Skeletal muscle satellite cell (primary cell): ENCODE measurements around the gene SORCS1.
"Not testable (repeated sequence)": the region's sequence is repeated elsewhere in the genome, so short reads cannot be mapped to it uniquely, and the experiment has no call there.

Experiments
- H3K27me3 ChIP-seq: 2 replicates; pipeline ENCODE4 v1.7.0; 2013; ENCODE audit warnings: low read length; ENCODE audit not compliant: control insufficient read depth, insufficient read depth
- H3K36me3 ChIP-seq: 2 replicates; pipeline ENCODE4 v1.7.0; 2013; ENCODE audit warnings: mild to moderate bottlenecking, control low read depth, low read length; ENCODE audit not compliant: insufficient read depth
- H3K4me1 ChIP-seq: 2 replicates; pipeline ENCODE4 v1.7.0; 2013; ENCODE audit warnings: low read length; ENCODE audit not compliant: control insufficient read depth, insufficient read depth
- H3K4me2 ChIP-seq: 2 replicates; pipeline ENCODE4 v1.7.0; 2013; ENCODE audit warnings: mild to moderate bottlenecking, low read length
- H3K4me3 ChIP-seq: 2 replicates; pipeline ENCODE4 v1.7.0; 2013; ENCODE audit warnings: low read length
- H3K9ac ChIP-seq: 2 replicates; pipeline ENCODE4 v1.7.0; 2013; ENCODE audit warnings: mild to moderate bottlenecking, low read depth, low read length, moderate library complexity
- H3K9me3 ChIP-seq: replicated peaks from 2 replicates; pipeline ENCODE4 v1.7.0; 2013; ENCODE audit warnings: mild to moderate bottlenecking, control low read depth, low read length

Gene SORCS1

DNA sequence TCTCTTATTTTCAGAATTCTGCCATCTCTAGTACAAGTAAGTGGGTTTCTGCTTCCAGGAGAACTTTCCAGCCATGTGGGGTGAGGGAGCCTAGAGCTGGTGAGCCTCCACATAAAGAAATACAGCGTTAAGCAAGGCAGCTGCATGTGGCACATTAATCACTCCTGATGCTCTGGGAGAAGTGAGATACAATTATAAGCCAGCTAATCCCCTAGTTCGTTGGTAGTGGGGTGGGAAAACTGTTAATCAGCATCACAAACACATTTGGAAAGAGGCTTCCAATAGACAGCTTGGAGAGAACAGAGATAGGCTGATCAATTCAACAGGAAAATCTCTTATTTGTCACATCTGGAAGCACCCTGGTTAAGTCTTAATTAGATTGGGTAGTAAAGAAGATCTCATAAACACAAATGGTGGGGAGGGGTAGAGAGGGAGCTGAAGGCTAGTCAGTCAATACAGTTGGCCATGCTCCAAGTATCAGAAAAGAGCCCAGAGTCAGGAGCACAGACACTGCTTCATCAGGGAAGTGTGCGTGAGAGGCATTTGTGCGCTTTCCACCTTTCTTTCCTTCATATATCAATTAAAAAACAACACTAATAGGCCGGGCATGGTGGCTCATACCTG is 130.6 kb downstream of the SORCS1 start:
- Histone ChIP-seq H3K9ac (no peak overlapping the region), H3K4me2 (no peak overlapping the region), H3K9me3 (peaks cover 7% of the 10 kb centered on the region), H3K4me3 (no peak overlapping the region), H3K4me1 (no peaks in the 10 kb centered on the region), H3K27me3 (no peaks in the 10 kb centered on the region), H3K36me3 (no peaks in the 10 kb centered on the region)

DNA sequence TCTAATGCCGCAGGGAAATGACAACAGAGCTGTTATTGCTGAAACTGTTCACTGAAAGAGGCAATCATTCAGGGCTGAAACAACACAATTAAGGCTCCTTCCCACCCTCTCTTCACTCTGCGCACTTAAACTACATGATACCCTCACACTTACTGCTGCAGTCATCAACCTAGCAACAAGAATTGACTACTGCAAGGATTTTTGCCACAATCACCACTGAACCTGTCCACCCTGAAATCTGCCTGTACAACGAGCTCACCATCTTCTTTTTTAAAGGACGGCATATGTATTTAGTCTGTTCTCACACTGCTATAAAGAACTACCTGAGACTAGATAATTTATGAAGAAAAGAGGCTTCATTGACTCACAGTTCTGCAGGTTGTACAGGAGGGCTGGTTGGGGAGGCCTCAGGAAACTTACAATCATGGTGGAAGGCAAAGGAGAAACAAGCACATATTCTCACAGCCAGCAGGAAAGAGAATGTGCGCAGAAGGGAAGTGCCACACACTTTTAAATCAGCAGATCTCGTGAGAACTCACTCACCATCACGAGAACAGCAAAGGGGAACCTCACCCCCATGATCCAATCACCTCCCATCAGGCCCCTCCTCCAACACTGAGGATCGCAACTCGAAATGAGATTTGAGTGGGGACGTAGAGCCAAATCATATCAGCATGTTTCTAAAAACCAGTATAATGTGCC is 131.7 kb downstream of the SORCS1 start:
- no peak overlapping the region for H3K4me2 ChIP-seq
- H3K4me1 ChIP-seq = no peaks in the 10 kb centered on the region
- H3K4me3 ChIP-seq = no peak overlapping the region
- no peak overlapping the region for H3K9ac ChIP-seq
- no peaks in the 10 kb centered on the region for H3K27me3 ChIP-seq
- H3K9me3 ChIP-seq = peaks cover 7% of the 10 kb centered on the region
- no peaks in the 10 kb centered on the region for H3K36me3 ChIP-seq

DNA sequence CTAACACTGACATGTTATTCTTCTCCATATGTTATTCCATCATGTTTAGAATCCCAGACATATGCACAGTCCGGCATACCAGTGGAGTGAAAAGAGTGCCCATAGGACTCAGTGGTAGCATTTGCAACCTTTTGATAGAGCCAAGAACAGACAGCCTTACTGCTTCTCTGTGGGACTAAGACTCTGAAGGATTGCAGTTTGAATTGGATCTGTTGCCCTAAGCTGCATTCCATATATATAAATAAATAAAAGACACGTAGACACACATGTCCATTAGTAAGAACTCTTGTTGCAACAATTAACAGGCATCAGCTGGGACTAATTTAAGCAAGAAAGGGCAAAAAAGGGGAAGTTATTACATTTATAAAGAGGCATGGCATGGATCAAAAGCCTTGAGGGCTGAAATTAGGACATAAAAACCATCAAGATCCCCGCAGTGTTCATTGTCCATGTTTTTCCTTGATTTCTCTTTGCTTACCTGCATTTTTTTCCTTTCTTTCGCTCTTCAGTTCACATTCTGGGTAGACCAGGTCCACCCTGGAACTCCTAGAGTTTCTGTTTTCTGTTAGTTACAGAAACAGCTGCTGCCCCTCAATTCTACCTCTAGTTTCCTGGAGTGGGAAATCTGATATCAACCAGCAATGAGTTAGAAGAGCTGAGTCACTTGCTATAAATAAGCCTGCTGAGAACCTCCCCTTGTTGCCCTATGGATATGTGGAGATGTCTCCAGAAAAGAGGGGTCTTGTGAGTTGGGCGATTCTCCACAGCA is 132.4 kb downstream of the SORCS1 start:
- Histone ChIP-seq H3K4me2 (no peak overlapping the region), H3K36me3 (no peaks in the 10 kb centered on the region), H3K4me3 (no peak overlapping the region), H3K27me3 (no peaks in the 10 kb centered on the region), H3K9me3 (peaks cover 7% of the 10 kb centered on the region), H3K4me1 (no peaks in the 10 kb centered on the region), H3K9ac (no peak overlapping the region)

DNA sequence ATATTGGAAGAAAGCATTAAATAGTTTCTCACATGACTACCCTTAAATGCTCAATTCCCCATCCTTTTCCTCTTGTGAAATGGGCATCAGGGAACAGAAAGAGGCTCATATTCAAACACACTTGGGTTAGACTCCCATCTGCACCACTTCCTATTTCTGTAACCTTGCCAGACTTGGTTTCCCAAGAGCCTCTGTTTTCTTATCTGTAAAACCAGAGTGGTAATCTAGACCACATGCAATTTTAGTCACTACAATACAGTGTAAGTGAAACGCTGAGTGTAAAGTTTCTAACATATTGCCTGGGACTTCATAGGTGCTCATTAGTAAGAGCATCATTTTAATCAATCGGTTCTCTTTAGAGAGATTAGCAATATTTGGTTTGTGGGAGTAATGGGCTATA is 136.3 kb downstream of the SORCS1 start:
- no peak overlapping the region for H3K4me3 ChIP-seq
- no peaks in the 10 kb centered on the region for H3K27me3 ChIP-seq
- no peak overlapping the region for H3K9ac ChIP-seq
- peaks cover 7% of the 10 kb centered on the region for H3K9me3 ChIP-seq
- H3K4me2 ChIP-seq = no peak overlapping the region
- no peaks in the 10 kb centered on the region for H3K4me1 ChIP-seq
- H3K36me3 ChIP-seq = no peaks in the 10 kb centered on the region

DNA sequence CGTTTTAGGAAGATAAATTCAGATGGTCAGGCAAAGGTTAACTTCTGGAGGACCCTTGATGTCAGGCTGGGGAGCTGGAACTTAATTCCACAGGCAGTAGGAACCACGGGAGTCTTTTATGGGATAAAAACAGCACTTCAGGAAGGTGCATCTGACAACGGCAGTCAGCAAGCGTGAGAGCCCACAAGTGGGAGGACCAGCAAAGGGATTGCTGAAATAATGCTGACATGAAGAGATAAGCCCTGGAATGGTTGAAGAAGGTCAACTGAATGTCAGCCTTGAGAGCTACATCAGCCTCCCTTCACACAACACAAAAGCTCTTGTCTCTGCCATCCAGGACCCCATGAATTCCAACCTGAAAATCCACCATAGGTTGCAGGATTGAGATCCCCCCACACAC is 138.8 kb downstream of the SORCS1 start:
- Histone ChIP-seq H3K4me1 (no peaks in the 10 kb centered on the region), H3K27me3 (no peaks in the 10 kb centered on the region), H3K9me3 (no peaks in the 10 kb centered on the region), H3K36me3 (no peaks in the 10 kb centered on the region), H3K9ac (no peak overlapping the region), H3K4me3 (no peak overlapping the region), H3K4me2 (no peak overlapping the region)

DNA sequence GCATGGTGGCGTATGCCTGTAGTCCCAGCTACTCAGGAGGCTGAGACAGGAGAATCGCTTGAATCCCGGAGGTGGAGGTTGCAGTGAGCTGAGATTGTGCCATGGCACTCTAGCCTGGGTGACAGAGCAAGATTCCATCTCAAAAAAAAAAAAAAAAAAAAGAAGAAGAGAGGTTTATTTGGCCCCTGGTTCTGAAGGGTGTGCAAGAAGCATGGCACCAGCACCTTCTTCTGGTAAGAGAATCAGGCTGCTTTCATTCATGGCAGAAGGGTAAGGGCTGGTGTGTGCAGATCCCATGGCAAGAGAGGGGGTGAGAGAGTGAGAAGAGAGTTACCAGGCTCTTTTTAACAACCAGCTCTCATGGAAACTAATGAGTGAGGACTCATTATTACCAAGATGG is 140.5 kb downstream of the SORCS1 start:
- not testable (repeated sequence) for H3K9ac ChIP-seq, H3K4me1 ChIP-seq, H3K4me2 ChIP-seq, H3K27me3 ChIP-seq, H3K9me3 ChIP-seq, H3K36me3 ChIP-seq, H3K4me3 ChIP-seq

DNA sequence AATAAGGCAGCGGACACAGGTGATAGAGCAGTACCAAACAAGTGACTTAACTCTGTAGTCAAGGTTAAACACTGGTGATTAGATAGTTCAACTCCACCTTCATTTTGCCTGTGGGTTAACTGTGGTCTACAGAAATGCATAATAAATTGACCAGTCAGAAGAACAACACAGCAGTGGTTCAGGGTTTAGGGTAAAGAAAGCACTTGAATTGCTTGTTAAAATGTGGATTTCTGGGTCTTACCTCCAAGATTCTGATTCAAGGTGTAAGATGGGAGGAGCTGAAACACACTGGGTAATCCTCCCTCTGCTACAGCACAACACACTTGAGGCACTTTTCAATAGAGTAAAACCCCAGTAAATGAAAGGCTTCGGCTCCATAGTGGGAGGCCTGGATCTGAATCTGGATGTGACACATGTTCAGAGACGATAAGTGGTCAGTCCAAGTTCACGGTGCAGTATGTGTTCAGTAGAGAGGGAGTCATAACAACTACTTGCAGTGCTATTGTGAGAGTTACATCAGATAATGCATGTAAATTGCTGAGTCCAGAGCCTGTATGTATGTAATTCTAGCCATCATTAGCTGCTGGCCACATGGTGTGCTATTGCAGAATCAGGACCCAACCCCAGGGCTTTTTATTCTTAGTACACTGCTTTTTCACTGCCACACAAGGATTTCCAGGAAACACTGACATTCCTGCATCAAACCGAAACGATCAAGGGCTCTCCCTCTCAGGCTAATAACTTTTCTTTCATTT is 141.7 kb downstream of the SORCS1 start:
- H3K4me3 ChIP-seq = no peak overlapping the region
- H3K4me2 ChIP-seq = no peak overlapping the region
- H3K4me1 ChIP-seq = no peaks in the 10 kb centered on the region
- no peaks in the 10 kb centered on the region for H3K36me3 ChIP-seq
- no peak overlapping the region for H3K9ac ChIP-seq
- H3K27me3 ChIP-seq = no peaks in the 10 kb centered on the region
- H3K9me3 ChIP-seq = peaks cover 3% of the 10 kb centered on the region

DNA sequence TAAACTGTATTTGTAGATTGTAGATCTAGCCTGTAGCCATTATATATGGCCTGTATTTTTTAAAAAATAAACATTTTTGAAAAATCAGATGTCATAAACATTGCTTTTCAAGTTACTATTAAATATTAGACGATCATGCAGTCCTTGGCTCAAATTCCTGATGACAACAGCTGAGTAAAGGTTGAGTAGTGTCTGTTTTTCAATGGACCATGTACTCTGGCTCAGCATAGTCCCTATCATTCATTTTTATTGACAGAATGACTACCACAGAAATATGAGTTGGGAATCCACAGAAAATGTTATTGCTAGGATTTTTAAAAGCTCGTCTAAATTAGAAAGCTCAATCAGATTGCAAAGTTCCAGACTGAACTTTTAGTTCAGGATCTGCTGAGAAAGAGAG is 145.4 kb downstream of the SORCS1 start:
- H3K9me3 ChIP-seq = peaks cover 3% of the 10 kb centered on the region
- no peak overlapping the region for H3K9ac ChIP-seq
- H3K27me3 ChIP-seq = no peaks in the 10 kb centered on the region
- H3K4me2 ChIP-seq = no peak overlapping the region
- no peaks in the 10 kb centered on the region for H3K36me3 ChIP-seq
- no peaks in the 10 kb centered on the region for H3K4me1 ChIP-seq
- no peak overlapping the region for H3K4me3 ChIP-seq

DNA sequence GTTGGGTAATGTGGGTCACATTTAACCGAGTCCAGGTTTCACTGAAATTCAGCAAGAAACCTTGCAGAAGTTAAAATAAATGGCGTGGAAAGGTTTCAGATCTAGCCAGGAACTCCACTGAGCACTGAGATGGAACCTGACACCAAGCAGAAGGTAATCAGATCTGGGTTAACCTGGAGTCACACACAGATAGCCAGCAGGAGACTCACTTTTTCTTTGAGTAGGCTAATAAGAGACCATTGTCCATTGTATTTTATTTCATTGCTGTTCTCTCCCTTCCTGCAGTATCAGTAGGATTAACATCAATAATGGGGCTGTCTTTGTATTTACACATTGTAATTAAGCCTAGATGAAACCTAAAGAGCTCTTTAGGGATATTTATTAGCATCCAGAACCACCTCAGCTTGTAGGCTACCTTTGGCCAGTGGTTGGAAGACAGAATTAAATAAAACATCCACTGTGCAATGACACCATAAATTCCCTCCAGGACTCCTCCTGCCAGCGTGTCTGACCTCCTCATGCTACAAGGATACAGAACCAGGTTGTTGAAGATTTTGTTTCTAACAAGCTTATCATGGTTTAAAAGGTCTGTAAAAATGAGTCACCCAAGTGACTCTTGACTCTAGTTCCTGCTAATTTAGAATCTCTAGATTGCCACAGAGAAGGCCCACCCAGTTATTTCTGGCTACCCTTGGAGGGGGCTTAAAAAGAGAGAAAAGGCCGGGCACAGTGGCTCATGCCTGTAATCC is 151.1 kb downstream of the SORCS1 start:
- no peaks in the 10 kb centered on the region for H3K27me3 ChIP-seq
- no peak overlapping the region for H3K4me2 ChIP-seq
- H3K4me1 ChIP-seq = no peaks in the 10 kb centered on the region
- no peaks in the 10 kb centered on the region for H3K36me3 ChIP-seq
- no peak overlapping the region for H3K9ac ChIP-seq
- no peaks in the 10 kb centered on the region for H3K9me3 ChIP-seq
- no peak overlapping the region for H3K4me3 ChIP-seq

DNA sequence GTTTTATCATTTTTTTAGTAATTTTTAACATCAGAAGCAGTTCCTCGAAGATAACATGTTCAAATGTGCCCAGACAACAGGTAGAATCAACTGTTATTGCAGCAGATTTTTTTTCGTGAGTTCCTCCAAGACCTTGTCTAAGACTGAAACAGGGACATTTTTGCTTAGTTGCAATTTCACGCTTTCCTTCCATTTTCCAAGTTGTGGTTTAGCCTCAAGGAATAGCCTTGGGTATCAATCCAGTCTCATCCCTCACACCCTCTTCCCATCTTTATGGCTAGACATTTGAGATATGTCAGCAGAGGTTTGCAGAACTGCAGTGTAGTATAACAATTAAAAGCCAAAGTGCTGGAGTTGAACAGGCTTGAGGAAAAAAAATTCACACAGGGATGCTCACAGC is 152.5 kb downstream of the SORCS1 start:
- no peaks in the 10 kb centered on the region for H3K4me1 ChIP-seq
- H3K36me3 ChIP-seq = no peaks in the 10 kb centered on the region
- H3K4me3 ChIP-seq = no peak overlapping the region
- H3K9me3 ChIP-seq = no peaks in the 10 kb centered on the region
- no peak overlapping the region for H3K9ac ChIP-seq
- no peak overlapping the region for H3K4me2 ChIP-seq
- H3K27me3 ChIP-seq = no peaks in the 10 kb centered on the region

DNA sequence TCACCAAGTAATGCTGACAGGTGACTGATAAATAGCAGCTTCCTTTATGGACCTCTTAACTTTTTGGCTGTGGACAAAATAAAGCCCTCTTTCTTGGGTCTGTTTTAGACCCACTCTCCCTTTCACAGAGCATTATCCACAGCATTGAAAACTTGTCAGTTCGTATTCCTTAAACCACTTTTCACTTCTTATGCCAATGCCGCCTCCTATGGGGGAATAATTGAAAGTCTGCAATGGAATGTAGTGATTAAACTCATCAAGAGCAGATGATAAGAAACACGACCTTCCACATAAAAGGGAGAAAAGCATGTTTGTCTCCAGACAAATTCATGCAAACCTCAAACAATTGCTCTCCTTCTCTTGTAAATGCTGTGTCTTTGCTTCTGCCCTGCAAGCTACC is 153.4 kb downstream of the SORCS1 start:
- Histone ChIP-seq H3K9ac (no peak overlapping the region), H3K9me3 (no peaks in the 10 kb centered on the region), H3K4me3 (no peak overlapping the region), H3K4me2 (no peak overlapping the region), H3K4me1 (no peaks in the 10 kb centered on the region), H3K27me3 (no peaks in the 10 kb centered on the region), H3K36me3 (no peaks in the 10 kb centered on the region)
